Muscle of arm (tissue), 12 donors: ENCODE measurements around the gene NXPH4. TPM values are rescaled to one million over a fixed set of nuclear protein-coding genes. Genes with fewer than 3 reads are reported as not detected.

Source experiments
- DNase-seq: peaks from one replicate; pipeline ENCODE4 v3.0.0-alpha.2; 2013
- polyA plus RNA-seq, 12 donors: library from polyadenylated mRNA; unstranded; fragments of 120-200 nt; gene quantifications; one replicate each; pipeline ENCODE4 v1.2.1, GENCODE V29; 2013; ENCODE audit not compliant: insufficient read length in 12 of 12

The NXPH4 gene
- polyA plus RNA-seq, 12 donors: 1.7 to 18.1 (median 2.4) TPM; not detected in 2

DNA sequence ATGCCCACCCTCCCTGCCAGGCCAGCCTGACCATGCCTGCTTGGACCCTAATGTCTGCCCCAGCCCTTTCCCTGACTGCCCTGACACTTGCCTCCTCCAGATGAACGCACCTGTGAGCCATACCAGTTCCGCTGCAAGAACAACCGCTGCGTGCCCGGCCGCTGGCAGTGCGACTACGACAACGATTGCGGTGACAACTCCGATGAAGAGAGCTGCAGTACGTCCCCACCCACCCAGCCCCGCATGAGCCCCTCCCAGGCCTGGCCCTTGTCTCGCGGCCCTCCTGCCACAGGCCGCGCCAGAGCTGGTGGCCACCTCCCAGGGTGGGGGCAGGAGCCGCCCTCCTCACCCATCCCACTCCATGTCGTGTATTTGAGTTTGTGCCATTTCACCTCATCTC is 14.3 kb upstream of the NXPH4 start:
- no peak for DNase-seq

GRCh38 chr12:57203201-57203600 is 13.4 kb upstream of the NXPH4 start:
- DNase-seq: no peak

DNA sequence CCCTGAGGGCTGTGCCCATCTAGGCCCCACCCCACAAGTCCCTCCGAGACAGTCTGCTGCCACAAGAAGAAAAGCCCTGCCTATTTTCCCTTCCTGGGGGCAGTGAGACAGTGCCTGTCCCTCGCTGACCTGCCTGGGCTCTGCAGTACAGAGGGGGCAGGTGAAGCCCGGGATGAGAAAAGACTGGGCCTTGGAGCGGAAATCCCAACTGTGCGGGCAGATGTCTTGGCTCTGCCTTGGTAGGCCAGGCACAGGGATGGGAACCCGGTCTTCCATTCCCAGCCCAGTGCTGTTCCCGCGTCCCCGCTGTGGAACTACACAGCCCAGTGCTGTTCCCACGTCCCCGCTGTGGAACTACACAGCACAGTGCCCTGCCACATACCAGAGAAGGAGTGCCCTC is 12.8 kb upstream of the NXPH4 start:
- DNase-seq: no peak

DNA sequence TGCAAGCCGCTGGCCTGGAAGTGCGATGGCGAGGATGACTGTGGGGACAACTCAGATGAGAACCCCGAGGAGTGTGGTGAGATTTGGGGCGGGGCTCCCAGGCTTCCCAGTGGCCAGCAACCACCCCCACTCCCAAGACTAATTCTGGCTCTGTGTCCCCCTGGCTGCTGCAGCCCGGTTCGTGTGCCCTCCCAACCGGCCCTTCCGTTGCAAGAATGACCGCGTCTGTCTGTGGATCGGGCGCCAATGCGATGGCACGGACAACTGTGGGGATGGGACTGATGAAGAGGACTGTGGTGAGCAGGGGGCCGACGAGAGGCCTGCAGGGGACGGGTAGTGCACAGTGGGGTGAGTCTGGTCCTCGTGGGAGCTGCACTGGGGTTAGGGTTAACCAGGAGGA is 12.1 kb upstream of the NXPH4 start:
- no peak for DNase-seq

- no peak for DNase-seq
These were observed 11.4 kb upstream of the NXPH4 start for GRCh38 chr12:57205186-57205585.

GRCh38 chr12:57205931-57206330 is 10.7 kb upstream of the NXPH4 start:
- no peak for DNase-seq

DNA sequence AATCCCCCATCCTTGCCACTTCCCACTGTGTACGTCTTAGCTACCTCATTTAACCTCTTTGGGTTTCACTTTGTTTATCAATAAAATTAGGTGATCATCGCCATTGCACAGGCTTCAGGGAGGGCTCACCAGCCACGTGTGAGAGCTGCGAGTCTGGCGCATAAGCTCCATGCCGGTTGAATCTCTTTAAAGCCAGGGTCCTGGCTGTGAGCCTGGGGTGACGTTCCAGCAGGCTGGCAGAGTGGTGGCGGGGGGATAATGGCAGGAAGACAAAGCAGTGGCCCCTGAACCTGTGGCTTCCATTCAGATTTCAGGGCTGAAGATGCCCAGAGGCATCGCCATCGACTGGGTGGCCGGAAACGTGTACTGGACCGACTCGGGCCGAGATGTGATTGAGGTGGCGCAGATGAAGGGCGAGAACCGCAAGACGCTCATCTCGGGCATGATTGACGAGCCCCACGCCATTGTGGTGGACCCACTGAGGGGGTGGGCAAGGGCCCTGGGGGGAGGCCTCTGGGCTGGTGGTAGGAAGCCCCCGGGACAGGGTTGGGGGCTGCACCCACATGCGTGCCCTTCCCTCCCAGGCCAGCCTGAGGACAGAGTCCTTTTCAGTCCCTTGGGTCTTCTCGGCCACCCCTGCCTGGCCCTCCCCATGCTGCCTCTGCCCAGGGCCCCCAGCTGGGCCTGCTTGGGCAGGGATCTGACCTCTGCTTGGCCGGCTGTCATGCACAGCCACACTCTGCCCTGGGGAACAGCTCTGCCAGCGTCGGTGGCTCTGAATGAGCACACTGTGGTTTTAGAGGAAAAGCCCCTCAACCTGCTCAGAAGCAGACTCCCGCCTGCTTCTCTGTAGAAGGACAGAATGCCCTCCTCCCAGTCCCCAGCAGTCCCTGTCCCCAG is 8.6 kb upstream of the NXPH4 start:
- DNase-seq: no peak

DNA sequence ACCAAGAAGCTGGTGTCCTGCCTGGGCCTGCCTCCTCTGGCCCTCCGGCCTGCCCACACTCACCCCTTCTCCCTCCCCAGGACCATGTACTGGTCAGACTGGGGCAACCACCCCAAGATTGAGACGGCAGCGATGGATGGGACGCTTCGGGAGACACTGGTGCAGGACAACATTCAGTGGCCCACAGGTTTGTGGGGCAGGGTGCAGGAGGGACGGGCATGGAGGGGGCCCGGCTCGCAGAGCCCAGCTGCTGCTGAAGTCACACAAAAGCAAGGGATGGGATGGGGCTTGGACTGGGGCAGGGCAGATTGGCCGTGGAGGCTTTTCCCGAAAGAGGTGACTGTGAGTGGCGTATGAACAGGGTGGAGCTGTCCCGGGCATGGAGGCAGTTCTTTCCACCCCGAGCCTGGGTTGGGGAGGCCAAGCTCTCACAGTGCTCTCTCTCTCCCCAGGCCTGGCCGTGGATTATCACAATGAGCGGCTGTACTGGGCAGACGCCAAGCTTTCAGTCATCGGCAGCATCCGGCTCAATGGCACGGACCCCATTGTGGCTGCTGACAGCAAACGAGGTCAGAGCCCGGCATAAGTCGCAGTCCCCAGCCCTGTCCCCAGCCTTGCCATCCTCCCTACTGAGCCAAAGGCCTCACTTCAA is 7.8 kb upstream of the NXPH4 start:
- no peak for DNase-seq

GRCh38 chr12:57209916-57210315 is 6.7 kb upstream of the NXPH4 start:
- DNase-seq: no peak

DNA sequence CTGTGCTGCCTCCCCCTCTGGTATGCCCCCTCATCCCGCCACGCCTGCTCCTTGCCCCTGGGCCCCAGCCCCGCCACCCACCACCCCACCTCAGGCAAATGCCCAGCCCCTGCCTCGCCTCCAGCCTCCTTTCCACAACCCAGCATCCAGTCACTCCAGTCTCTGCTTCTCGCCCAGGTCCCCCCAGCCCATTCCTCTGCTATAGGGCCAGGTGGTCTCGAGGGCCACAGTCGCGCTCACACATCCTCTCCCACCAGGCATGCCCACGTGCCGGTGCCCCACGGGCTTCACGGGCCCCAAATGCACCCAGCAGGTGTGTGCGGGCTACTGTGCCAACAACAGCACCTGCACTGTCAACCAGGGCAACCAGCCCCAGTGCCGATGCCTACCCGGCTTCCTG is 6.1 kb upstream of the NXPH4 start:
- no peak for DNase-seq

- no peak for DNase-seq
These were observed 5.5 kb upstream of the NXPH4 start for GRCh38 chr12:57210926-57211692.

DNA sequence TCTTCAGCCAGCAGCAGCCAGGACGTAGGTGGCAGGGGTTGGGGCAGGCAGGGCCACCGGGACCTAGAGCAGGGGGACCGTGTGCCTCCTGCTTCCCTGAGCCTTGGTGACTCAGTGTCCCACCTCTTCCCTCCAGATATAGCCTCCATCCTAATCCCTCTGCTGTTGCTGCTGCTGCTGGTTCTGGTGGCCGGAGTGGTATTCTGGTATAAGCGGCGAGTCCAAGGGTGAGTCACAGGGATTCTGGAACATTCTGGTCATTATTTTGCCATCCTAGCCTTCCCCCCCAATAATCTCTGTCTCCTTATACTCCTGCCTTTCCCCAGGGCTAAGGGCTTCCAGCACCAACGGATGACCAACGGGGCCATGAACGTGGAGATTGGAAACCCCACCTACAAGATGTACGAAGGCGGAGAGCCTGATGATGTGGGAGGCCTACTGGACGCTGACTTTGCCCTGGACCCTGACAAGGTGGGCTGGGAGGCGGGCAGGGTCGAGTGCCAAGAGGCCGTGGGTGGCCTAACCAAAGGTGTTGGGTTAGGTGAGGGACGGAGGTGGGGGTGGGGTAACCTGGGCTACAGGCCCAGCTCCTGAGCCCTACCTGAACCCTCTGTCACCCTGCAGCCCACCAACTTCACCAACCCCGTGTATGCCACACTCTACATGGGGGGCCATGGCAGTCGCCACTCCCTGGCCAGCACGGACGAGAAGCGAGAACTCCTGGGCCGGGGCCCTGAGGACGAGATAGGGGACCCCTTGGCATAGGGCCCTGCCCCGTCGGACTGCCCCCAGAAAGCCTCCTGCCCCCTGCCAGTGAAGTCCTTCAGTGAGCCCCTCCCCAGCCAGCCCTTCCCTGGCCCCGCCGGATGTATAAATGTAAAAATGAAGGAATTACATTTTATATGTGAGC is 4.5 kb upstream of the NXPH4 start:
- no peak for DNase-seq

GRCh38 chr12:57212701-57213057 is 3.9 kb upstream of the NXPH4 start:
- DNase-seq: no peak

- peak; percentile 88 for DNase-seq
These were observed 3.4 kb upstream of the NXPH4 start for GRCh38 chr12:57213058-57213715.

- DNase-seq: no peak
These were observed 2.7 kb upstream of the NXPH4 start for GRCh38 chr12:57213763-57214397.

DNA sequence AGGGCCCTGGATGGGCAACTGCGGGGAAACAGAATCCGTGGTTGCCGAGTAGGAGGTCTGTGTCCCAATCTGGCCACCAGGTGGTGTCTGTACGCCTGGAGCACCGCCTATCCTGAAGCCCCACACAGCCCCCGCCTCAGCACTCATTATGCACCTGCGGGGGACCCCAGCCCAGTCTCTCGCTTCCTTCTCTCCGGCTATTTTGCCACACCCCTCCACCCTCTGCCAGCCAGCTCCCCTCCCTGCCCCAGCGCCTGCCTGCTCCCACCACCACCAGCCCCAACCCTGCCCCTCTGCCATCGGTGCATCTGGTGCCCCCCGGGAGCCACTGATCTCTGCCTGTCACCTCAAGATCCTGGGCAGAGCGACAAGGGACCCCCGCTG is 2.2 kb upstream of the NXPH4 start:
- peak; percentile 53 for DNase-seq

- DNase-seq: no peak
These were observed 1.5 kb upstream of the NXPH4 start for GRCh38 chr12:57215065-57215464.

DNA sequence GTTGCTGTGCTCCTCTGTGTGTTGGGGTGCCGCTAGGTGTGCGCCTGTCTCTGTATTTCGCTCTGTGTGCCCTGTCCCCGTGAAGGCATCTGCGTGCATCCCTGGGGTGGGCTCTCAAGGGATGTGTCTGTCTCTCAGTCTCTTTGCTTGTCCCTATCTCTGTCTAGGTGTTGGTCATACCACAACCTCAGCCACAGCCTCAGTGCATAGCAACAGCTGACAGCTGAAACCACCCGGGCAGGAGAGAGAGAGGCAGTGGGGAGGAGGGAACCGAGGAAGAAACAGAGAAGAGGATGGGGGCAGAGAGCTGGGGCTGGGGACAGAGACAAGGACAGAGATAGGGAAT is 953 bp upstream of the NXPH4 start:
- DNase-seq: no peak

- no peak for DNase-seq
These were observed 606 bp downstream of the NXPH4 start for GRCh38 chr12:57216921-57217879.
